Chondrocyte (in vitro differentiated cells): ENCODE measurements around the gene RAB3A. TPM values are rescaled to one million over a fixed set of nuclear protein-coding genes. Genes with fewer than 3 reads are reported as not detected.

Source experiments
- DNase-seq: peaks from one replicate; pipeline ENCODE4 v3.0.0; 2021; ENCODE audit warnings: mixed read lengths, low spot score
- H3K27ac Mint-ChIP-seq: one replicate; pipeline ENCODE4 v1.8.0; 2021; ENCODE audit warnings: mild to moderate bottlenecking, moderate library complexity, mixed read lengths; ENCODE audit not compliant: unreplicated experiment
- H3K27me3 Mint-ChIP-seq: 2 replicates; pipeline ENCODE4 v1.8.0; 2021; ENCODE audit warnings: low read depth, mixed read lengths
- H3K36me3 Mint-ChIP-seq: 2 replicates; pipeline ENCODE4 v1.8.0; 2021; ENCODE audit warnings: low read depth, mixed read lengths
- H3K4me1 Mint-ChIP-seq: 2 replicates; pipeline ENCODE4 v1.8.0; 2021; ENCODE audit warnings: low read depth, mild to moderate bottlenecking, mixed read lengths
- H3K4me3 Mint-ChIP-seq: one replicate; pipeline ENCODE4 v1.8.0; 2021; ENCODE audit warnings: mild to moderate bottlenecking, moderate library complexity, mixed read lengths; ENCODE audit not compliant: unreplicated experiment
- H3K9me3 Mint-ChIP-seq: 2 replicates; pipeline ENCODE4 v1.8.0; 2021; ENCODE audit warnings: low read depth, mixed read lengths
- CTCF ChIP-seq: fragments of 200-600 bp; sonication (generic); IDR thresholded peaks from 2 replicates; pipeline ENCODE4 v1.5.0; 2021; ENCODE audit warnings: antibody characterized with exemption, mild to moderate bottlenecking, moderate library complexity
- total RNA-seq: library from RNA; stranded (reverse); gene quantifications from 3 replicates; pipeline ENCODE4 v1.2.1, GENCODE V29; 2021

The RAB3A gene
- total RNA-seq, 1 donor from 2014 or later, result 3.4 TPM

DNA sequence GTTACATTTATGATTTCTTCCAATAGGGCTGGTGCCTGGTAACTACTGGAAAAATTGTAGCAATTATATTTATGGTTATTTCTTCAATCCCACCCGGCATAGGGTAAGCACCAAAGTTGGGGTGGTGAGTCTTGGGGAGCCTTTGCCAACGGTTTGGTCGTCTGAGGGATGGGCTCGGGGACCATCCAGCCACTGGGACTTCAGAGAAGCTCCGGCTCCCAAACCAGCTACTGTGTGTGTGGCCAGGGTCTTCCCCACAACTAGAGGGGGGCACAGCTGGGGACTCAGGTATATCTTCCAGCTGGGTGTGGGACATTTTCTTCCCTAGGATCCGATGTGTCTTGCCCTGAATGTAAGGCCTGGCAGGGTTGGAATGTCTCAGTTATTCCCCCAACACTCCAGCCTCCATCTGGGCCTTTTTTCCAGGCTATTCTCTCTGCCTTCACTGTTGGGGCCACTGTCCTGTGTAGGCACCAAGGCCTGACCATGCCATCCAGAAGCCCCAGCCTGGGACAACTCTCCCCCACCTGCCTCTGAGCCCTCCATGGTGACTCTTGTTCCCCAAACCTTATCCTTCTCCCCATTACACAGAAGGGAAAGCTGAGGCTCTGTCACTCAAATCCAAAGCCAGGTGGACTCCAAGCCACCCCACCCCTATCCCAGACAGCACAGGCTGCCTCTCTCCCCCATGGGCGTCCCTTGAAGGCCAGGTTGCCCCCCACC lies 31.4 kb downstream of the RAB3A start:
- peaks cover 7% of the 10 kb centered on the region for H3K27me3 Mint-ChIP-seq

DNA sequence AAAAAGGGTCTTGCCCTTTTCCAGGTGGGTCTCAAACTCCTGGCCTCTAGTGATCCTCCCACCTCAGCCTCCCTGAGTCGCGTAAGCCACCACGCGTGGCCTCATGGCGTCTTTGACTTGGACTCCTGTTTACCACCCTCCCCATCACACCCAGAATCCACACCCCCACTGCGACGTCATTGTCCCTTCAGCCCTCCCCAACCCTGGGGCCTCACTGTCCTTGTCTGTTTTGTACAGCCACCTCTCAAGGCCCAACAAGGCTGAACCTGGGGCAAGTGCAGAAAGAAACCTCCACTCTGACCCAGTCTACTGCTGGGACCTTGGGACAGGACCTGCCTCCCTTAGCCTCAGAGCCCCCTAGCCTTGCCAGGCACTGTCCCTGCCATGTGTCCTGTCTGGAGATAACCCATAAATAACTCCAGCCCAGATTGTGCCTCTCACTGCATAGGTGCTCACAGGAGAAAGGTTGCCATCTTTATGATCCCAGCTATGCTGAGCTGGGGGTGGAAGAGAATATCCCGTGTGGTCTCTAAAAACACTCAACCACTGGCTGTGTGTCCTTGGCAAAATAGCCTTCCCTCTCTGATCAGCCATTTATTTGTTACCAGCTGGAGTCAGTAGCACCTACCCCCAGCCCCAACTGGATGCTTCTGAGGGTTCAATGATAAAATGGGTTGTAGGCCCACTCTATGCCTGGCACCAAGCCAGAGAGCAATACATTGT lies 32.1 kb downstream of the RAB3A start:
- Mint-ChIP-seq H3K4me1 (peaks cover 8% of the 10 kb centered on the region), H3K9me3 (no peaks in the 10 kb centered on the region), H3K4me3 (no peak overlapping the region), H3K27me3 (peaks cover 7% of the 10 kb centered on the region), H3K36me3 (peaks cover 19% of the 10 kb centered on the region), H3K27ac (no peak overlapping the region)
- no peak for TF ChIP-seq CTCF
- no peak for DNase-seq

More for the DNA sequence above, 31.4 kb downstream of the RAB3A start:
- TF ChIP-seq CTCF, result no peak
- Mint-ChIP-seq H3K4me1 (peaks cover 8% of the 10 kb centered on the region), H3K36me3 (peaks cover 15% of the 10 kb centered on the region), H3K27ac (no peak overlapping the region), H3K9me3 (no peaks in the 10 kb centered on the region), H3K4me3 (no peak overlapping the region)
- DNase-seq, result no peak

DNA sequence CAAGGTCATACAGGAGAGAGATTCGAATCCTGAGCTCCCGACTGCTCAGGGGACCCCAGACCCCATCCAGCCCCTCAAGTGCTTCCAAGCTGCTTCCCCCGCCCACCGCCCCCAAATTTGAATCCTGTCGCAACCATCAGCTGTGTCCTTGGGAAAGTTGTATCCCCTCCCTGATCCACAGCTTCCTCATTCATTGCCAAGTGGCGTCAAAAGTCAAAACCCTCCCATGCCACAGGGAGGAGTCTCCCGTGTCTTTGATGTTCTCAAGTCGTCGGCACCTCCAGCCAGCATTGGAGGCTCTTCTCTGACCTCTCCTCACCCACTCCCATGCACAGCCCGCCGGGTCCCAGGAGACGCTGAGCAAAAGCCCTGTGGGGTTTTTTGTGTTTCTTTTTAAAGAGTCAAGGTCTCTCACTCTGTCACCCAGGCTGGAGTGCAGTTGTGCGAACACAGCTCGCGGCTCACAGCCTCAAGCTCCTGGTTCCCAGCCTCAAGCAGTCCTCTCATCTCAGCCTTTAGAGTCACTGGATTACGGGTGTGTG lies 33.1 kb downstream of the RAB3A start:
- no peak for TF ChIP-seq CTCF
- Mint-ChIP-seq H3K27ac (peak overlapping the region; percentile 49), H3K27me3 (peaks cover 3% of the 10 kb centered on the region)

DNA sequence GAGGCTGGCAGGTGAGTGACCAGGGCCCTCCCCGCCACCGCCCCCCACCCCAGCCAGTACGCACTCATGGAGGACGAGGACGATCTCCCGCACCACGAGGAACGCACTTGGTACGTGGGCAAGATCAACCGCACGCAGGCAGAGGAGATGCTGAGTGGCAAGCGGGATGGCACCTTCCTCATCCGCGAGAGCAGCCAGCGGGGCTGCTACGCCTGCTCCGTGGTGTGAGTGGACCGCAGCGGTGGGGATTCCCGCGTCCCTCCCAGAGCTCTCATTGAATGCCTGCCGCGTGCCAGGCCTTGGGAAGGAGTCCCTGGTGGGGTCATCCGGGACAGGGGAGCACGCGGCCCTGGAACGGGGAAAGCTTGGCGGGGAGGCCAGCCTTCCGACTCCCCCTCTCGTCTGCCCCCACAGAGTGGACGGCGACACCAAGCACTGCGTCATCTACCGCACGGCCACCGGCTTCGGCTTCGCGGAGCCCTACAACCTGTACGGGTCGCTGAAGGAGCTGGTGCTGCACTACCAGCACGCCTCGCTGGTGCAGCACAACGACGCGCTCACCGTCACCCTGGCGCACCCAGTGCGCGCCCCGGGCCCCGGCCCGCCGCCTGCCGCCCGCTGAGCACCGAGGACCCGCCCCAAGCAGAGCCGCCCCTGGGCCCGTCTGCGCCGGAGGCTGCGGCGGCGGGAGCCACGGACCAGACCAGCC lies 35.0 kb downstream of the RAB3A start:
- TF ChIP-seq CTCF, result no peak
- Mint-ChIP-seq H3K4me1 (peaks cover 4% of the 10 kb centered on the region), H3K4me3 (no peak overlapping the region), H3K9me3 (no peaks in the 10 kb centered on the region), H3K36me3 (peaks cover 26% of the 10 kb centered on the region), H3K27me3 (no peaks in the 10 kb centered on the region), H3K27ac (no peak overlapping the region)
- no peak for DNase-seq

More for the DNA sequence above, 33.1 kb downstream of the RAB3A start:
- Mint-ChIP-seq H3K4me1 (peaks cover 8% of the 10 kb centered on the region), H3K36me3 (peaks cover 22% of the 10 kb centered on the region), H3K4me3 (no peak overlapping the region), H3K9me3 (no peaks in the 10 kb centered on the region)
- DNase-seq, result no peak
